Fibroblast of skin of right biceps (primary cell): ENCODE measurements around the gene ZCCHC9.
"Not testable (repeated sequence)": the region's sequence is repeated elsewhere in the genome, so short reads cannot be mapped to it uniquely, and the experiment has no call there.

Experiments used
- DNase-seq: peaks from one replicate; pipeline ENCODE4 v3.0.0-alpha.2; 2013

ZCCHC9 gene

DNA sequence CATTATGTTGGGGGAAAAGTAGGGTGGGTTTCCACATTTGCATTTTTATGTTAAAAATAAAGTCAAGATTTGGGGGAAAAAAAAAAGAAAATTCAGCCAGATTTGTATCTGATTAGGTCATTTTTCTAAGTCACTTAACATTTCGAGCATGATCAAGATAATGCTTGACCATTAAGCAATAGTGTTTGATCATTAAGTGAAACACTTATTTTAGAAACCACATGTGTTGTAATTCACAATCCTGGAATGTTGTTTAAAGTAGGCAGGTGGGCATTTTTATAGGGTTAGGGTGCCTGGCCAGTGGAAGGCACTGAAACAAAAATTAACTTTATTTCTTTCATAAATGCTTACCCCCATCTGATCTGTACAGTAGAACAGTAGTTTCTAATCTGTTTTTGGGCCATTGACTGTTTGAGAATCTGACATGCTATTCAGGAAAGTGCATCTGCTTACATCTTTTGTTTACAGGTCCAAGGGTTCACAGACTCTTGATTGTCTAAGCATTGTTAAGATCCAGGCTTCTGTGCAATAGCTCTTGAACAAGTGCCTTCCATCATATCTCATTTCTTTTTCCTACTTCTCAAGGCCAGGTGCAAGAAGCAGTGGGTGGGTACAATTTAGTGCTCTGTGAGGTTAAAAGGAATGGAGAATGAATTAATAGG, 9.1 kb downstream of the ZCCHC9 start:
- no peak for DNase-seq

DNA sequence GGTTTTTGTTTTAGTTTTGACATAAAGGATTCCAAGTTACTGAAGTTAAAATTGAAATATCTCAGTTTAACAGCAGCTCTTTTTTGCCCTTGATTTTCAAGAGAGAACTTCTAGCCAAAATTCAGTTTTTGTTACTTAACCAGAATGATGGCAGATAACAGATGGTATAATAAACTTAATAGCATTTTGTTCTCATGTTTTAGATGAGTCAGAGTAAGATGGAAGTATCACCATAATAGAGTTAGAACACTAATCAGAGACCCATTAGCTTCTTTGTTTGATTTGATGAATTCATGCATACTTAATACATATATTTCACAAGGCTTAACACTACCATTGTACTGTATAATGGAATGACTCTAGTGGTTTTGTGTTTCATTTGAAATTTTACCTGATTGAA, 11.9 kb downstream of the ZCCHC9 start:
- no peak for DNase-seq

DNA sequence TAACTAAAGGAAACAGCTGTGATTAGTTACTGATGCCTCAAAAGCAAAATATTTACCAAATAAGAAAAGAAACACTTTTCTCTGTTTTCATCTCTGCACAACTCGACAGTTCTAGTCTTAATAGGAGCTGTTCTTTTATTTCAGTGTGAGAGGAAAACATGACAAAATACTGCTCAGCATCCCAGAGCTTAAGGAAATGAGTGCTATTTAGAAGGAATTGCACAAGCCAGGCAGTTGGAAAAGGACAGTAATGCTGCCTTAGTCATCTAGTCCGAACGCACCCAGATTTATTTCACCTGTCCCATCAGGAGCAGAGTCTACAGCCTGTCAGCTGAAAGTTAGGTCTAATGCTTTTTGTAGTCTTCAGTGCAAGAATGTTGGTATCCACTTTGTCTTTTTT, 12.3 kb downstream of the ZCCHC9 start:
- DNase-seq, result no peak

DNA sequence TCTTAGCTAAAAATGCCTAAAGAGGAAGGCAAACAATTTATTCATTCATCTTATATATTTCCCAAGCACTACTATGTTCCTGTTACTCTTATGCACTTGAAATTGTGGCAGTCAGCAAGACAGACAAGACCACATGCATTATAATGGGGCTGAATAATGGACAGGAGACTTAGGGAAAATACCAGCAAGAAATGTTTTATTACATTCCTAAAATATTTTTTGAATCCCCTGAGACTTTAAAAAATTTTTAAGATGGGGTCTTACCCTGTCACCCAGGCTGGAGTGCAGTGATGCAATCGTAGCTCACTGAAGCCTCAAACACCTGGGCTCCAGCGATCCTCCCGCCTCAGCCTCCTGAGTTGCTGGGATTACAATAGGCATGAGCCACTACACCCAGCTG, 13.2 kb downstream of the ZCCHC9 start:
- peak; percentile 43 for DNase-seq

DNA sequence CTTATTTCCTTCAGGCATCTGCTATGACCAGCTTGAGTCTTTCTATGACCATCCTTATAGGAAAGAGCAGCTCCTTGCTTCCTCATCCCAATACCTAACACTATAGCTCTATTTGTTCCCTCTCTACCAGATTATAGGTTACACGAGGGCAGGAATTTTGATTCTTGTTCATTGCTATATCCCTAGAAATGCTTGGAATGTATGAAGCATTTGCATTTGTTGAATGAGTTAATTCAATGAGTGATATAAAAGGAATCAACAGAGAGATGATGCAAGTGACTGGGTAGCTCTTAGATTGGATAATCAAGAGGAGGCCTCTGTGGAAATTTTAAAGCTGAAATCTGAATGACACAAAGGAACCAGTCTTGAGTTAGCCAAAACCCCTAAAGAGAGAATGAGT, 13.9 kb downstream of the ZCCHC9 start:
- DNase-seq, result peak; percentile 79

DNA sequence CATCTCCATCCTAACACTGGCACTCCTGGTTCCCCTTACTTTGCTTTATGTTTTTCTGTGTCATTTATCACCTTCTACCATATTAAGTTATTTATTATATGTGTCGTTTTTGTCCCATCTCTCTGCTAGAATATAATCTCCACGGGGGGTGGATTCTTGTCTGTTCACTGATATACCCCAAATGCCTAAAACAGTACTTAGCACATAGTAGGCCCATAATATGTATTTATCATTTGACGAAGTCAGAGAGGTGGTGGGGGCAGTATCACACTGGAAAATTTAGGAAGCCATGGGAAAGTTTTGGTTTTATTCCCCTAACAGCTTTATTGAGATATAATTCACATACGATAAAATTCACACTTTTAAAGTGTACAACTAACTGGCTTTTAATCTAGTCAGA, 14.4 kb downstream of the ZCCHC9 start:
- no peak for DNase-seq

DNA sequence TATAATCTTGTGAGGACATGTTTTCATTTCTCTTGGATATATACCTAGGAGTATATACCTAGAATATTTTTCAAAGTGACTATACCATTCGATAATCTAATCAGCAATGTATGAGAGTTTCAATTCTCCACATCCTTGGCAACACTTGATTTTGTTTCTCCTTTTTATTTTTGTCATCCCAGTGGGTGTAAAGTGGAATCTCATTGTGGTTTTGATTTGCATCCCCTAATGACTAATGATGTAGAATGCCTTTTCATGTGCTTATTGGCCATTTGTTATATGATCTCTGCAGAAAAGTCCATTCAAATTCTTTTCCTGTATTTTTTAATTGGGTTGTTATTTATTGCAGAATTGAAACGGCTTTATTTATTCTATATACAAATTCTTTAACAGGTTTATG, 15.2 kb downstream of the ZCCHC9 start:
- DNase-seq, result no peak

DNA sequence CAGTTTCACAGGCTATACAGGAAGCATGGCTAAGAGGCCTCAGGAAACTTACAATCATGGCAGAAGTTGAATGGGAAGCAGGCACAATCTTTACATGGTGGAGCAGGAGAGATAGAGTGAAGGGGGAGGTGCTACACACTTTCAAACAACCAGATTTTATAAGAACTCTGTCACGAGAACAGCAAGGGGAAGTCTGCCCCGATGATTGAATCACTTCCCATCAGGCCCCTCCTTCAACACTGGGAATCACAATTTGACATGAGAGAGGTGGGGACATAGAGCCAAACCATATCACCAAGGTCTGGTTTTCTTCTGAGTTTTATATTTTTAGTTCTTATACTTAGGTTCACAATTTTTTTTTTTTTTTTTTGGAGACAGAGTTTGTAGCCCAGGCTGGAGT, 16.1 kb downstream of the ZCCHC9 start:
- no peak for DNase-seq

DNA sequence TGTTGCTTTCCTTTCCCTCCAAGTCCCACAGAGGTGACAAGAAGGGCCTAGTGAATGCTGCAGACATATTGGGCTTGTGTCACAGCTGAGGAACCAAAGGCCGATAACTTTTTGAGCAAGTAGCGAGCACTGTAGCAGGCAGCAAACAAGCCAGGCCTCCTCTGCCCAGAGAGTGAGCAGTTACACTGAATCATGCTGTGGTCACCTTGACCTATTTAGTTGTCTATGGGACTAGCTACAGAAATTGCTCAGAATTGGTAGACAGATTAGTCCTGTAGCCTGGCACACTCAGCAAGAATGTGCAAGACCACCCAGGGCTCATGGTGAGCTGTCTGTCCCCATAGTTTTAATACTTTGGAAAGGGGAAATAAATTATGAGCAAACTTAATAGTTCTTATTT, 25.2 kb downstream of the ZCCHC9 start:
- no peak for DNase-seq

DNA sequence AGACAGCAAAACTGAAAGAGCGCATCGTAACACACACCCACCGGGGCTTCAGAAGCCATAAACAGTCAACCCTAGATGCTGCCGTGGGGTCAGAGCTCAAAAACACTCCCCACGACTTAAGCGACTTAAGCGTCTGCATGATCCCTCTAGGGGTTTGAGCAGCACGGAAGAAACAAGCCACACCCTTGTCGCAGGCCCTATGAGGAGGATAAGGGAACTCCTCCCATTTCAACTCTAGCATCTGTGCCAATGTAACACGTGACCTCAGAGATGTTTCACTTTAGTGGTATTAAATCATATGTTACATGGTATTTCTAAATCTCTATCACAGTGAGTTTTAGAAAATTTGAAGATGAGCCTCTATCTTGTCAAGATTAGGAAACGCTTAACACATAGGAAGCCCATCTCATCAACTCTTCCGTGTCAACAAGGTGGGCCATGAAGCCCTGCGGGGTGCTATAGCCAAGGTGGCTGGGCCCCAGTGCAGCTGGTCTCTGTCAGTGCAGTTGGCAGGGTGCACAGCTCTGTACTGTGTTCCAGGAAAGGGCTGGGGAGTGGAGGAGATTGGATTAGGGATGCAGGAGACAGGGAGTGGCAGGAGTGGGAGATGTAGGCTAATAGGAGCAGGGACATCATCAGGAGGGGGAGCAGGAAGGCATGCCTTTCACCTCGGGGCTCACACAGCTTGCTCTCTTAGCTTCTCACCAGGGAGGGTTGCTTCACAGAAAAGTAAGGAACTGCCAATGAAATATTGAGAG, 33.1 kb downstream of the ZCCHC9 start:
- DNase-seq, result no peak

DNA sequence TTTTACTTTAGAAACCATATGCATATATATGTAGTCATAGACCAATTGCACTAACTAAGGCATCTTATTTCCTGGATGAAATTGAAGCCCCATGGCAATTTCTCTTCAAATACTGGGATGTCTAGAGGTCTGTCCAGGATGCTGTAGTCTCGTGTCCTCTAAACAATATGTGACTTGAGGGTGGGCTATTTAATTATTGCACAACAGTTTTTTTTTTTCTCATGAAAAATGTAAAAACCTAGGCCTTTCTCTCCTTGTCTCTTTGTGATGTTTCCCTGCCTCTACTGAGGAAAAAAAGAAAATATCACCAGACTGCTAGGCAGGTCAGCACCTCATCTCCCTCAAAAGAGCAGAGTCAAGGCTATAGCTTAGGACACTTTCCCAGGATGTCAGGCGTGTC, 34.6 kb downstream of the ZCCHC9 start:
- DNase-seq, result no peak

DNA sequence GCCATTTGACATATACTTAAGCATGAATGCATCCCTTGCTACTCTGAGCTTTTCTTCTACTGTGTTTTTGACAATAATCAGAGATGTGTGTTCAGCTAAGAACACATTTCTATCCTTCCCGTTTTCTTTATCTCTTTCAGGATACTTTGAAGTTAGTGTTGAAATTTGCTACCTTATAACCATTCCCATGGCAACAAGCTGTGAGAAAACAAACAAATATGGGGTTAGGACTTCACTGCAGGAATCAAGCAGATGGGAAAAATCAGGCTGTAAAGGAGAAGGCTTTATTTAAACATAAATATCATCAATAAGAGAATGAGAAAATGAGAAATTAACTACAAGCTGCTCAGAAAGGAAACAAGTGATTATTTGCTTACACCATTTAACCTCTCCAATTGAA, 35.2 kb downstream of the ZCCHC9 start:
- DNase-seq, result no peak

DNA sequence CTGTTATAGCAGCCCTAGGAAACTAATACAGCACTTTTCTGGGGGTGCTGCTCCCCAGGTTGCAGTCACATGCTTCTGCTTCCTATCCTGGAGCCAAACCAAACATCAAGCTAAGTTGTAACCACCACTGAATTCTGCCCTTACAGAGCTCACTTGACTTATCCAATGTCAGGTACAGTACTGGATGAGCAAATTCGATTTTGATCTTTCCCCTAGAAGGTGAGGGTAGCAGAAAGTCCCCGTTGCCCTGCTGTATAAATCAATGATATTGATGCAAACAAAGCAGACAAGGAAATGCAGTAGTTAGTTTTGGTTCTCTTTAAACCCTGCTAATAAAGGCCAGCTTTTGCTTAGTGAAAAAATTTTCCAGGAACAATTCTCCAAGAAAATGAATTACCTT, 36.4 kb downstream of the ZCCHC9 start:
- no peak for DNase-seq

DNA sequence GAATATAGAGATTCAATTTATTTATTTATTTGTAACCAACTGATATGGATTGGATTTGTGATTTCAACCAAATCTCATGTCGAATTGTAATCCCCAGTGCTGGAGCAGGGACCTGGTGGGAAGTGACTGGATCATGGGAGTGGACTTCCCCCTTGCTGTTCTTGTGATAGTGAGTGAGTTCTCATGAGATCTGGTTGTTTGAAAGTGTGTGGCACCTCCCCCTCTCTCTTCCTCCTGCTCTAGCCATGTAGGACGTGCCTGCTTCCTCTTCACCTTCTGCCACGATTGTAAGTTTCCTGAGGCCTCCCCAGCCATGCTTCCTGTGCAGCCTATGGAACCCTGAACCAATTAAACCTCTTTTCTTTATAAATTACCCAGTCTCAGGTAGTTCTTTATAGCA, 36.8 kb downstream of the ZCCHC9 start:
- DNase-seq, result not testable (repeated sequence)

DNA sequence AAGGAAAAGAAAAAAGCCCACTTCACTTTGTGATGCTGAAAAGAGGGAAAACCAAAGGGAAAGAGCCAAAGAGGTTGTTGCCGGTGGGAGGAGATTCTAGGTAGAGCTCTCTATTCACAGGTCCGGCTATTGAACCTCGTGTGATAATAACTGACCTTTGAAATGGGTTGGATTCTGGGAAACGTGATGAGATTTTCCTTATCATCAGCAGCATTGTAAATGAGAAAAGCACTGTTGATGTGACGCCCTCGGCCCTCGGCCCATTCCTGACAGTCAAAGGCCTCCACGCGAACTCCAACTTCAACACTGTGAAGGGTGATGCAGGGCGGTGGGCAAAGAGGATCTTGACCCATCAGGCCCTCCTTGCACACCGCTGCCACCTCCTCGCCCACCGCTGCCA, 43.3 kb downstream of the ZCCHC9 start:
- DNase-seq, result no peak

DNA sequence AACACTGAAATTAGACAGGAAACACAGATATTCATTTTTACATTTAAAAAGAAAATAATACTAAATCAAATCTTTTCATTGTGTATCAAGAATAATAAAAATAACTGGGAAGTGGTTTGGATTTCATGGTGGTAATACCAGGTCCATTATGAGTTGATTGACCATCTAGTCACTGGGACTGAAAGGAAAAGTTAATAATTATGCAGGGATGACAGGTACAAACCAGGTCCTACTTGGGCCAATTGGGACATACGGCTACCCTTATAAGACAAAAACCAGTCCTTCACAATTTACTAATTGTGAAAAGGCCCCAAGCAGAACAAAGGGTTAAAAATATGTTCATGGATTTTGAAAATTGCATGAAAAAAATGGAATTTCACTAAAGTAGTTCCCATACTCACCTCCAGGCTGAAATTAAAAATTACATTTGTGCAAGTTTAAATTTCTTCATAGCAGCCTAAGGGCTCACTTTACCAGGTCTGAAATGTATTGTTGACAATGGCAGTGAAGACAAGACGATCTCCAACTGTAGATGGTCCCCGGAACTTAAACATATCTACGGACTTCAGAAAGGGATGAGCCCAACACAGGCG, 44.1 kb downstream of the ZCCHC9 start:
- DNase-seq, result no peak

DNA sequence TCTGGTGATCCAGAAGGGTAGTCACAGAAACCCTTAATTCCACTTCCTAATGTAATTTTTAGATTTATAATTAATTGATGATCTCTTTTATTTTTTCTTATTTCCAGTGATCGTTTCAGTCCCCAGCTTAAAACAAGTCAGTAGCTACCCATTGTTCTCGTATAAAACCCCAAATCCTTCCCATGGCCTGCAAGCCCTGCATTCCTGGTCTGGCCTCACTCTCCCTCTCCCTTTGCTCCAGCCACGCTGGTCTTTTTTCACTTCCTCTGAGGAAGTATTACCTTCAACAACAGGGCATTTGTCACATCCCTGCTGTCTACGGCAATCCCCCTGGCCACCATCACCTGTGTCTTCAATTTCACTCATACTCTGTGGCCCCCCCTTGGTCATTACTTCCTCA, 47.8 kb downstream of the ZCCHC9 start:
- DNase-seq, result no peak

DNA sequence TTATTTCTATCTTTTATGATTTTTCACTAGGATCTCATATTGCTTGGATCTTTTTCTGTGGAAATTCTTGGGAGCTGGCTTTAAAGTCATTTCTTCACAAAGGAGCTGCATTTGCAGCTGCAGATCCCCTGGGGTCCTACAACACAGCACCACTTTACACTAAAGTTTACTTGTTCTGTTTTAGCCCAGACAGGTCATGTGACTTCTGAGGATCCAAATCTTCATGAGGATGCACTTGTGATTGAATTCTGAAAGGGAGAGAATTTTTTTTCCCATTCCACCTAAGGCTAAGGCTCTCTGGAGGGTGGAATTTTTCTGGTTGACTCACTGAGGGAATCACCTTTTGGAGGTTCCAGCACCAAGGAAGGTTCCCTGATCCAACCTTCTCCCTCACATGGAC, 49.1 kb downstream of the ZCCHC9 start:
- DNase-seq, result no peak

DNA sequence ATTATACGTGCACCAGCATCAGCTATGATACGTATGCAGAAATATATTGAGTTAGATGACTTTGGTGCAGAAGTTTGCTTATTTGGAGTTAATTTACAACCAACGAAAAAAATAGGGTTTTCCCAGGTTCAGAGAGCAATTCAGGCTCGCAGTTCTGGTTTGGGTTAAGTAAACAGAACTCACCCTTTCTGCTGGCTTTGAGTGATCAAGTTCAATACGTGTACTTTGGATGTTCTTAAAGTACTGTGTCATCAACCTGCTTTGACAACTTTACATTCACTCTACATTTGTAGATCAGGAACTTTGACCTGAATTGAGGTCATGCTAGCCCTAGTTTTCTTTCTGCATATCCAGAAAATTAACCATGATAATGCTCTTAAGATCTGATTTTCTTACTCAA, 51.8 kb downstream of the ZCCHC9 start:
- no peak for DNase-seq

DNA sequence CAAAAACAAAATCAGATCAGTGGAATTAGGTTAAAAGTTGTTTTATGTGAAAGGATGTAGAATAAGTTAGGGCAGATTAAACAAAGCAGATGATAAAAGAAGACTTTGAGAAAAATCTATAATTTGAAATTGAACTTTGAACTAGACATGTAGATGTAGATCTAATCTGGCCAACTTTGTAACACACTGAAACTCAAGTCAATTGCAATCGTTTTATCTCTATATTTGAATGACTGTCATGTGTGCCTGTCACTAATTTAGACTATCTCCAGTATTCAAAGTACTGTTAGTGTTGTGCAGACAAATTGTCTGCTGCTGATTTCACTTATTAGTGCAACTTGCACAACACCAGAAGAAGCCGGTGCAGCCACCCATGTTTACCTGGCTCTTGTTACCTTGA, 52.7 kb downstream of the ZCCHC9 start:
- no peak for DNase-seq

DNA sequence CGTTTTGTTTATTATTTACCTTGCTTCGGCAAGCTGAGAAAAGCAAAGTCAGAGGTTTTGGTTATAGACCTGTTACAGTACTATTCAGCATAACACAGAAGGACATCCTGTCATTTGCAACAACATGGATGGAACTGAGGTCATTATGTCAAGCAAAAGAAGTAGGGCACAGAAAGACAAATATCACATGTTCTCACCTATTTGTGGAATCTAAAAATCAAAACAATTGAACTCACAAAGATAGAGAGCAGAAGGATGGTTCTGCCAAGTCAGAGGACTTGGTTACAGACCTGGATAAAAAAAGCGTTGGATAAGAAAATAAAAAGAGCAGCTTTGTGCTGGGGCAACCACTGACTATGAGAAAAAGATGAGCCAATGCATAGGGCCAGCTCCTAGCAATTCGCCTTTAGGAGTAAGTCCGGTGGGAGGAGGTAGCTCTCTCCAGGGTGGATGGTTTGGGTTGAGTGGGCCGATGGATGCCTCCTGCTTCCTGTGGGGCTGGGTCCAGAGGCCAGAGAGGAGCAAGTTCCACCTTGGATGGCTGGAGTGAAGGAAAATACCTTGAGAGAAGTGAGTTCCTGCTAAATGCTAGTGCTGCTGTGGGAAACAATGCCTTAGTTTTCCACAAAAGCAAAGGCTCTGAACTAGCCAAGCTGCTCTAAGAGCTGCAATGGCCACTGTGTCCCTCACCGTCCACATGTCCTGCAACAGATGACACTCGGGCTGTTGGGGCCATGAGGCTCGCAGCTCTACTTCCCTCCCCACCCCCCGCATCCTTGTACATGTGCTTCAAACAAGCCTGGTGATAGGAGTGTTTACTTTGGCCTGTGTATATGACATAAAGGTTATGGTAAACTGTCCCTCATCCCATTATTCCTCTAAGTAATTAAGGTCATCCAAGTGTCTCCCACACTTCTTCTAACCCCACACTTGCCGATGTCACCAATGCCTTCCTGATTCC, 54.2 kb downstream of the ZCCHC9 start:
- DNase-seq, result no peak

DNA sequence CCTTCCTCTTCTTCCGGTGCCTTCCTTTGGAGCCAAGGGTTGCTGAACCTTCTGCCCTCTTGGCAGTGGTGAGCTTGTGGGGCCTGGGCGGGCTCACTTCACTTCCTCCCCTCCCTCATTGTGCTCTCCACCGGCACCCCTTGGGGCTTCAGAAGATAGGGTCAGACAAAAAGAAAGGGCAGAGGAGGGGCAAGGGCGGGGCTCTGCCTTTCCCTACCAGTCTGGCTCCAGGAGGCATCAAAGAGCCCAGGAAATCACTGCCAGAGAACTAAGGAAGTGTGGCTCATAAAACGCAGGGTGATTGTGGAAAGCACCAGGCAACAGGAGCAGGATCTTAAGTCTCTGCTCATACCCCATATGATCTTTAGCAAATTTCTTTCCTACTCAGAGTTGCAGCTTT, 57.7 kb downstream of the ZCCHC9 start:
- DNase-seq, result no peak

DNA sequence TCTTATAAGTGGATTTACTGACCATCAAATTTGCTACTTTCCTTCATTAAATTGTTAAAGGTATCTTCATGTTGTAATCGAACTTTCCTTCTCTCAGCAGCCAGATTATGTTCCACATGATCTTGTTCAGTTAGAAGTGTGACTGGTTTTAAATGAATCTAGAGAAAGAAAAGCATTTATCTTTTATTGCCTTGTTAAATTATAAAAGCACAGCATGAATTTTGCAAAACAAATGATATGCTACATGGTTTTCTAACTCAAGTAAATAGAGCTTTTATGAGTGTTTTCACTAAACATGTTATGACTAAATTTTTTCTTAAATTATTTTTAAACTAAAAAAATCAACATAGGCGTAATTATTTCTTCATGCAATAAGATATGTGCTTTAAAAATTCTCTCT, 58.5 kb downstream of the ZCCHC9 start:
- no peak for DNase-seq
